H1 (cell line): ENCODE results near the gene TMEM18. TPM values are rescaled to one million over a fixed set of nuclear protein-coding genes. Genes with fewer than 3 reads are reported as not detected.
A peak's percentile ranks its signal among the peaks of the same experiment; 100 is the strongest.

Source experiments
- CTCF ChIA-PET: fragments of 300-600 bp; sonication (Branson Sonifier 250); formaldehyde crosslinking; loops from one replicate; lab custom pipeline; 2021; ENCODE audit not compliant: partially characterized antibody; lab: Charles Lee
- POLR2A ChIA-PET: fragments of 300-600 bp; sonication (Branson Sonifier 250); formaldehyde crosslinking; loops from one replicate; lab custom pipeline; 2021; ENCODE audit warnings: inconsistent platforms; ENCODE audit not compliant: partially characterized antibody; lab: Charles Lee
- DNase-seq, 2 experiments: peaks; one replicate each; pipeline versions ENCODE4 v3.0.0 to v3.0.0-alpha.2; 2010 to 2022; ENCODE audit warnings: low spot score in 2 of 2, low read depth in 1 of 2, mixed read lengths in 1 of 2
- FAIRE-seq: peaks from 2 replicates; lab custom pipeline; 2011; peaks lifted over from hg19 to GRCh38; lab: Jason Lieb, UNC
- H2AFZ ChIP-seq: 2 replicates; pipeline ENCODE4 v1.8.1; 2012; ENCODE audit warnings: low read length, inconsistent platforms
- H2AK5ac ChIP-seq: 2 replicates; pipeline ENCODE4 v1.6.1; 2013; ENCODE audit warnings: low read depth, low read length
- H2BK120ac ChIP-seq: replicated peaks from 2 replicates; pipeline ENCODE3; 2013; ENCODE audit warnings: low read depth, low read length, inconsistent platforms
- H2BK12ac ChIP-seq: 2 replicates; pipeline ENCODE4 v1.6.1; 2013; ENCODE audit warnings: low read depth, low read length
- H2BK15ac ChIP-seq: 2 replicates; pipeline ENCODE4 v1.6.1; 2013; ENCODE audit warnings: low read length
- H2BK20ac ChIP-seq: 2 replicates; pipeline ENCODE4 v1.6.1; 2013; ENCODE audit warnings: low read length
- H2BK5ac ChIP-seq: 2 replicates; pipeline ENCODE4 v1.6.1; 2013; ENCODE audit warnings: low read depth, low read length
- H3K14ac ChIP-seq: 2 replicates; pipeline ENCODE4 v1.6.1; 2013; ENCODE audit warnings: inconsistent platforms; ENCODE audit not compliant: insufficient read length
- H3K18ac ChIP-seq: 2 replicates; pipeline ENCODE4 v1.6.1; 2013; ENCODE audit warnings: low read length; ENCODE audit errors: extremely low read depth
- H3K23ac ChIP-seq: 2 replicates; pipeline ENCODE4 v1.6.1; 2013; ENCODE audit warnings: inconsistent platforms; ENCODE audit not compliant: insufficient read length
- H3K23me2 ChIP-seq: 2 replicates; pipeline ENCODE4 v1.6.1; 2013; ENCODE audit warnings: low read depth, low read length
- H3K27ac ChIP-seq: 2 replicates; pipeline ENCODE4 v1.6.1; 2011; ENCODE audit warnings: low read depth, low read length, inconsistent platforms
- H3K27me3 ChIP-seq, 4 experiments: replicated peaks in 1 of 4; 1 replicate in 1 of 4; 2 replicates in 3 of 4; pipeline versions ENCODE4 v1.6.1 to v1.8.1; 2011 to 2013; ENCODE audit warnings: low read length in 3 of 4, mild to moderate bottlenecking in 3 of 4, inconsistent platforms in 2 of 4, mixed read lengths in 2 of 4, moderate library complexity in 1 of 4; ENCODE audit not compliant: control insufficient read depth in 3 of 4, insufficient read depth in 3 of 4; ENCODE audit errors: extremely low read depth in 1 of 4
- H3K36me3 ChIP-seq, 4 experiments: 2 replicates each; pipeline versions ENCODE4 v1.6.1 to v1.8.1; 2011 to 2013; ENCODE audit warnings: mild to moderate bottlenecking in 4 of 4, low read length in 3 of 4, moderate library complexity in 2 of 4, control low read depth in 1 of 4, inconsistent platforms in 1 of 4; ENCODE audit not compliant: insufficient read depth in 4 of 4, control insufficient read depth in 2 of 4
- H3K4ac ChIP-seq: replicated peaks from 2 replicates; pipeline ENCODE3; 2013; ENCODE audit warnings: low read length, low read depth, mixed read lengths, inconsistent platforms; ENCODE audit not compliant: insufficient read length
- H3K4me1 ChIP-seq, 4 experiments: replicated peaks in 1 of 4; 1 replicate in 1 of 4; 2 replicates in 3 of 4; pipeline versions ENCODE4 v1.6.1 to v1.8.1; 2011 to 2013; ENCODE audit warnings: low read length in 3 of 4, inconsistent platforms in 2 of 4, mixed read lengths in 1 of 4; ENCODE audit not compliant: insufficient read depth in 4 of 4, control insufficient read depth in 3 of 4
- H3K4me2 ChIP-seq, 2 experiments: 2 replicates each; pipeline versions ENCODE4 v1.6.1 to v1.8.1; 2011 to 2013; ENCODE audit warnings: low read depth in 2 of 2, low read length in 2 of 2, control low read depth in 1 of 2, inconsistent platforms in 1 of 2, mild to moderate bottlenecking in 1 of 2; ENCODE audit not compliant: insufficient read depth in 1 of 2
- H3K4me3 ChIP-seq, 4 experiments: fragments of 200-600, 300-600 bp in 1 of 4; sonication (generic), shearing (Covaris generic), sonication (Bioruptor Twin) in 1 of 4; 2 replicates each; pipeline versions ENCODE4 v1.5.1 to v1.8.1; 2011 to 2016; ENCODE audit warnings: low read length in 4 of 4, low read depth in 3 of 4, control low read depth in 2 of 4, inconsistent platforms in 2 of 4, mild to moderate bottlenecking in 2 of 4, mixed read lengths in 1 of 4, moderate library complexity in 1 of 4; ENCODE audit not compliant: insufficient read depth in 2 of 4; ENCODE audit errors: extremely low read depth in 1 of 4
- H3K56ac ChIP-seq: replicated peaks from 2 replicates; pipeline ENCODE3; 2013; ENCODE audit warnings: low read depth, mild to moderate bottlenecking, mixed read lengths, low read length, inconsistent platforms; ENCODE audit not compliant: insufficient read length
- H3K79me1 ChIP-seq: 2 replicates; pipeline ENCODE4 v1.6.1; 2013; ENCODE audit warnings: low read depth, low read length, control low read depth
- H3K79me2 ChIP-seq, 2 experiments: 2 replicates each; pipeline versions ENCODE4 v1.6.1 to v1.8.1; 2012 to 2013; ENCODE audit warnings: low read length in 2 of 2, mild to moderate bottlenecking in 2 of 2, inconsistent platforms in 1 of 2; ENCODE audit not compliant: insufficient read depth in 2 of 2, control insufficient read depth in 1 of 2
- H3K9ac ChIP-seq, 4 experiments: replicated peaks in 1 of 4; 1 replicate in 1 of 4; 2 replicates in 3 of 4; pipeline versions ENCODE4 v1.6.1 to v1.8.1; 2011 to 2013; ENCODE audit warnings: low read depth in 3 of 4, low read length in 3 of 4, control low read depth in 2 of 4, mild to moderate bottlenecking in 2 of 4, moderate library complexity in 2 of 4, inconsistent platforms in 1 of 4; ENCODE audit errors: extremely low read depth in 1 of 4
- H3K9me3 ChIP-seq, 2 experiments: 2 replicates each; pipeline versions ENCODE4 v1.6.1 to v1.8.1; 2012 to 2013; ENCODE audit warnings: mild to moderate bottlenecking in 2 of 2, moderate library complexity in 2 of 2, control low read depth in 1 of 2, inconsistent platforms in 1 of 2, low read depth in 1 of 2, low read length in 1 of 2, mixed read lengths in 1 of 2; ENCODE audit not compliant: insufficient read depth in 2 of 2
- H4K20me1 ChIP-seq, 2 experiments: replicated peaks in 1 of 2; 2 replicates each; pipeline versions ENCODE3 to v1.8.1; 2011 to 2013; ENCODE audit warnings: inconsistent platforms in 2 of 2, low read length in 2 of 2, mild to moderate bottlenecking in 1 of 2; ENCODE audit not compliant: insufficient read depth in 2 of 2, control insufficient read depth in 1 of 2
- H4K5ac ChIP-seq: 2 replicates; pipeline ENCODE4 v1.6.1; 2013; ENCODE audit warnings: low read length, low read depth, mixed read lengths, inconsistent platforms; ENCODE audit not compliant: insufficient read length
- H4K8ac ChIP-seq: 2 replicates; pipeline ENCODE4 v1.8.0; 2013; ENCODE audit warnings: mild to moderate bottlenecking, moderate library complexity, low read length, inconsistent platforms; ENCODE audit not compliant: insufficient read depth; ENCODE audit errors: extremely low read depth
- H4K91ac ChIP-seq: replicated peaks from 2 replicates; pipeline ENCODE3; 2013; ENCODE audit warnings: low read length, mixed read lengths, inconsistent platforms; ENCODE audit not compliant: insufficient read length
- BRCA1 ChIP-seq: IDR thresholded peaks from 2 replicates; pipeline ENCODE4 v1.6.1; 2012; ENCODE audit warnings: low read depth, low read length, improper control_type of control experiment
- CBX8 ChIP-seq: fragments of 300-800, 300-1000 bp; sonication (generic); IDR thresholded peaks from 2 replicates; pipeline ENCODE4 v1.7.1; 2016; ENCODE audit warnings: low read depth, low read length, borderline replicate concordance
- E2F6 ChIP-seq: IDR thresholded peaks from 2 replicates; pipeline ENCODE4 v1.6.1; 2012; ENCODE audit warnings: inconsistent platforms
- EGR1 ChIP-seq: IDR thresholded peaks from 2 replicates; pipeline ENCODE4 v1.6.1; 2011; ENCODE audit warnings: low read depth, low read length, borderline replicate concordance
- GABPA ChIP-seq: IDR thresholded peaks from 2 replicates; pipeline ENCODE4 v1.6.1; 2011; ENCODE audit warnings: mild to moderate bottlenecking, low read length, moderate library complexity, borderline replicate concordance; ENCODE audit not compliant: insufficient read depth
- HDAC2 ChIP-seq, 2 experiments: fragments of 300-600 bp in 1 of 2; sonication (generic) in 1 of 2; IDR thresholded peaks; 2 replicates each; pipeline ENCODE4 v1.6.1; 2011 to 2012; ENCODE audit warnings: low read depth in 2 of 2, low read length in 2 of 2, mild to moderate bottlenecking in 2 of 2, moderate library complexity in 2 of 2, borderline replicate concordance in 1 of 2, inconsistent platforms in 1 of 2
- JUND ChIP-seq: IDR thresholded peaks from 2 replicates; pipeline ENCODE4 v1.6.1; 2011; ENCODE audit warnings: mild to moderate bottlenecking, improper control_type of control experiment, low read length
- MAX ChIP-seq: IDR thresholded peaks from 2 replicates; pipeline ENCODE4 v1.6.1; 2012; ENCODE audit warnings: inconsistent platforms
- SAP30 ChIP-seq: fragments of 300-600 bp; sonication (generic); IDR thresholded peaks from 2 replicates; pipeline ENCODE4 v1.7.1; 2012; ENCODE audit warnings: low read length, moderate library complexity, mild to moderate bottlenecking, inconsistent platforms; ENCODE audit not compliant: insufficient read depth, insufficient replicate concordance
- SP4 ChIP-seq: IDR thresholded peaks from 2 replicates; pipeline ENCODE4 v1.6.1; 2012; ENCODE audit warnings: low read length, inconsistent platforms
- YY1 ChIP-seq: IDR thresholded peaks from 2 replicates; pipeline ENCODE4 v1.6.1; 2011; ENCODE audit warnings: low read depth, mild to moderate bottlenecking, low read length
- WGBS, 2 experiments: shearing (Covaris generic) in 1 of 2; methylation state at CpG; one replicate each; pipeline versions ENCODE4 v1.1.6 to v1.1.7; 2013 to 2015; ENCODE audit warnings: low lambda C conversion rate in 2 of 2, mixed read lengths in 2 of 2, inconsistent platforms in 1 of 2, low coverage in 1 of 2, missing lambda C conversion rate in 1 of 2; ENCODE audit not compliant: insufficient replicate concordance in 2 of 2, insufficient coverage in 1 of 2, insufficient read length in 1 of 2; ENCODE audit errors: extremely low coverage in 1 of 2, missing lambda C conversion rate in 1 of 2; 5-methylcytosine and 5-hydroxymethylcytosine counted together
- polyA plus RNA-seq, 7 experiments: library from polyadenylated mRNA; depleted of rRNA in 3 of 7; stranded (reverse) in 5 of 7; unstranded in 2 of 7; fragments of >200 nt in 5 of 7; fragments of 200-250 nt in 2 of 7; gene quantifications; 1 replicate in 5 of 7; 2 replicates in 1 of 7; 4 replicates in 1 of 7; pipeline versions ENCODE4 v1.2.1 to v1.2.3, GENCODE V29; 2011 to 2013; ENCODE audit warnings: missing spikeins in 2 of 7, mixed read lengths in 2 of 7
- total RNA-seq: library from RNA; stranded (reverse); fragmentation: NEBNext Ultra II Directional; extraction: Animal tissue kit (Norgen Biotek cat#: 25700); gene quantifications from 2 replicates; pipeline ENCODE4 v1.2.1, GENCODE V29; 2021

TMEM18 gene
- total and polyA plus RNA-seq, 2 of the 8 experiments (the other 6 are each of a cell fraction or from before 2014, with no cell fraction given), result 22.4 to 27.1 TPM

GRCh38 chr2:627340-627709 is 49.9 kb downstream of the TMEM18 start:
- H2BK5ac ChIP-seq, result no peak overlapping the region
- no peak overlapping the region for H2AFZ ChIP-seq
- no peak overlapping the region for H3K4ac ChIP-seq
- no peaks in the 10 kb centered on the region for H3K36me3 ChIP-seq
- H2BK15ac ChIP-seq, result no peak overlapping the region
- H4K5ac ChIP-seq, result no peak overlapping the region
- no peaks in the 10 kb centered on the region for H3K79me2 ChIP-seq
- CTCF ChIA-PET, result interaction anchor here (0.5 kb wide), 1 partner anchor 263 kb away, joined by 4 read pairs; no protein-coding TSS in a partner anchor
- no peak overlapping the region for H3K23ac ChIP-seq
- H3K56ac ChIP-seq, result no peak overlapping the region
- H3K79me1 ChIP-seq, result no peaks in the 10 kb centered on the region
- TF ChIP-seq SAP30 (no peak), BRCA1 (no peak), EGR1 (no peak), YY1 (no peak), CBX8 (no peak), JUND (no peak), MAX (no peak), HDAC2 (IDR thresholded peaks at IDR 0.05; ENCODE audit: borderline replicate concordance in 1 of 2, low read depth in 2 of 2, low read length in 2 of 2) (no peak), GABPA (no peak), E2F6 (no peak), SP4 (no peak)
- FAIRE-seq (no peak), DNase-seq (peak in 1 of 2 experiments; percentile 36)
- no peak overlapping the region for H3K9ac ChIP-seq
- no peak overlapping the region for H4K91ac ChIP-seq
- no peak overlapping the region for H3K27ac ChIP-seq
- POLR2A ChIA-PET, result no interaction called here
- H3K9me3 ChIP-seq, result no peaks in the 10 kb centered on the region
- no peak overlapping the region for H3K4me2 ChIP-seq
- no peak overlapping the region for H2BK120ac ChIP-seq
- no peak overlapping the region for H2BK12ac ChIP-seq
- H3K4me1 ChIP-seq, result peaks cover 0 to 3% (median 0%) of the 10 kb centered on the region in 4 experiments; a peak in 1 of 7 replicates
- H3K27me3 ChIP-seq, result no peaks in the 10 kb centered on the region
- no peak overlapping the region for H2BK20ac ChIP-seq
- H2AK5ac ChIP-seq, result no peak overlapping the region
- WGBS, 2 experiments, result 87% methylated on average over 9 of the region's 9 CpGs; no CpG with 5 or more reads in 1 of the 2 experiments
- H4K20me1 ChIP-seq, result no peaks in the 10 kb centered on the region
- H3K18ac ChIP-seq, result no peak overlapping the region
- no peak overlapping the region for H4K8ac ChIP-seq
- H3K4me3 ChIP-seq, result no peak overlapping the region
- no peaks in the 10 kb centered on the region for H3K23me2 ChIP-seq
- H3K14ac ChIP-seq, result no peak overlapping the region
